Thyroid gland (tissue), 4 donors: Measurements from ENCODE around the gene SYT9. TPM values are rescaled to one million over a fixed set of nuclear protein-coding genes. Genes with fewer than 3 reads are reported as not detected.

ENCODE experiments used
- DNase-seq, 2 donors: peaks; one replicate each; pipeline ENCODE4 v3.0.0-alpha.2; 2019
- H3K27ac ChIP-seq, 3 donors: fragments of 200-600 bp; sonication (generic); 1 replicate in 2 of 3; 2 replicates in 1 of 3; pipeline ENCODE4 v1.5.1; 2016 to 2019; ENCODE audit warnings: mild to moderate bottlenecking in 1 of 3, moderate library complexity in 1 of 3
- H3K27me3 ChIP-seq: fragments of 200-600 bp; sonication (generic); one replicate; pipeline ENCODE4 v1.5.1; 2019
- H3K36me3 ChIP-seq, 2 donors: fragments of 200-600 bp; sonication (generic); one replicate each; pipeline ENCODE4 v1.5.1; 2016 to 2019
- H3K4me1 ChIP-seq, 2 donors: fragments of 200-600 bp; sonication (generic); one replicate each; pipeline ENCODE4 v1.5.1; 2017 to 2019
- H3K4me3 ChIP-seq, 3 donors: fragments of 200-600 bp; sonication (generic); replicated peaks in 1 of 3; 1 replicate in 2 of 3; 2 replicates in 1 of 3; pipeline ENCODE4 v1.5.1; 2016; ENCODE audit warnings: mild to moderate bottlenecking in 1 of 3
- H3K9me3 ChIP-seq: fragments of 200-600 bp; sonication (generic); one replicate; pipeline ENCODE4 v1.5.1; 2017
- POLR2A ChIP-seq, 2 donors: fragments of 450-650 bp; IDR thresholded peaks; one replicate each; pipeline ENCODE4 v1.6.1; 2017; ENCODE audit warnings: antibody characterized with exemption in 2 of 2, mild to moderate bottlenecking in 2 of 2, moderate library complexity in 1 of 2
- WGBS, 2 donors: methylation state at CpG; one replicate each; pipeline ENCODE4 v1.1.5; 2017; 5-methylcytosine and 5-hydroxymethylcytosine counted together
- intact Hi-C: fragments of 100-400 bp; cut with DNase I; formaldehyde crosslinking; loops from one replicate; pipeline ENCODE4 v1.15.1; 2023
- total RNA-seq, 4 donors: library from RNA; depleted of rRNA; stranded (reverse); fragments of >200 nt; gene quantifications; one replicate each; pipeline ENCODE4 v1.2.3, GENCODE V29; 2016
- TF ChIP-seq, protein P1 (sequence below), 6 experiments: fragments of 200-600 bp in 3 of 6; fragments of 450-650 bp in 3 of 6; sonication (generic) in 3 of 6; IDR thresholded peaks; one replicate each; pipeline ENCODE4 v1.5.1; 2016 to 2019; ENCODE audit warnings: antibody characterized with exemption in 6 of 6, mild to moderate bottlenecking in 2 of 6, inconsistent platforms in 1 of 6, moderate library complexity in 1 of 6

The SYT9 gene
- total RNA-seq, 4 donors from 2014 or later: 1.3 to 7.6 (median 4.2) TPM

GRCh38 chr11:7416080-7416479, 164.4 kb downstream of the SYT9 start:
- no peak for DNase-seq

DNA sequence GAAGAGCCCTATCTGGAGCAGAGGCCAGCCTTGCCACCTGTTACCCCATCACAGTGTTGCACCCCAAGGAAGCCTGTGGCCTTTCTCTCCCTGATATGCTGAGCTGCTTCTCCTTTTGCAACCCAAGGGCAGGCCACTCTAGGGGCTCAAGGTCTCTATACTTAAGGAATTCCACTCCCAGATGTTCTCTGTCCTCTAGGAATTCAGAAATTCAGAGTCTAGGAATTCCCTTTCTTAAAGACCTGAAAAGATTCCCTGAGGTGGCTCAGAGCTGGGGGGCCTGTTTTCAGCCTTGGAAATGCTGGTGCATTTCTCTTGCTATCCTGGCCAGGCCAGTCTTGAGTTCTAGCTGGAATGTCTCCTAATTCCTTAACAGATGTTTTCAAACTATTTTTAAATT, 165.6 kb downstream of the SYT9 start:
- H3K27me3 ChIP-seq: no peaks in the 10 kb centered on the region
- H3K27ac ChIP-seq: no peak overlapping the region
- H3K4me3 ChIP-seq: no peak overlapping the region
- no peaks in the 10 kb centered on the region for H3K4me1 ChIP-seq
- H3K36me3 ChIP-seq: no peaks in the 10 kb centered on the region
- intact Hi-C loops: no loop called here
- DNase-seq: no peak
- TF ChIP-seq POLR2A (IDR thresholded peaks at IDR 0.05): no peak
- TF ChIP-seq, protein P1, sequence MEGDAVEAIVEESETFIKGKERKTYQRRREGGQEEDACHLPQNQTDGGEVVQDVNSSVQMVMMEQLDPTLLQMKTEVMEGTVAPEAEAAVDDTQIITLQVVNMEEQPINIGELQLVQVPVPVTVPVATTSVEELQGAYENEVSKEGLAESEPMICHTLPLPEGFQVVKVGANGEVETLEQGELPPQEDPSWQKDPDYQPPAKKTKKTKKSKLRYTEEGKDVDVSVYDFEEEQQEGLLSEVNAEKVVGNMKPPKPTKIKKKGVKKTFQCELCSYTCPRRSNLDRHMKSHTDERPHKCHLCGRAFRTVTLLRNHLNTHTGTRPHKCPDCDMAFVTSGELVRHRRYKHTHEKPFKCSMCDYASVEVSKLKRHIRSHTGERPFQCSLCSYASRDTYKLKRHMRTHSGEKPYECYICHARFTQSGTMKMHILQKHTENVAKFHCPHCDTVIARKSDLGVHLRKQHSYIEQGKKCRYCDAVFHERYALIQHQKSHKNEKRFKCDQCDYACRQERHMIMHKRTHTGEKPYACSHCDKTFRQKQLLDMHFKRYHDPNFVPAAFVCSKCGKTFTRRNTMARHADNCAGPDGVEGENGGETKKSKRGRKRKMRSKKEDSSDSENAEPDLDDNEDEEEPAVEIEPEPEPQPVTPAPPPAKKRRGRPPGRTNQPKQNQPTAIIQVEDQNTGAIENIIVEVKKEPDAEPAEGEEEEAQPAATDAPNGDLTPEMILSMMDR (IDR thresholded peaks at IDR 0.05): no peak
- no peaks in the 10 kb centered on the region for H3K9me3 ChIP-seq

More at GRCh38 chr11:7416080-7416479, 164.4 kb downstream of the SYT9 start:
- Histone ChIP-seq H3K27me3 (no peaks in the 10 kb centered on the region), H3K4me3 (no peak overlapping the region), H3K36me3 (no peaks in the 10 kb centered on the region), H3K4me1 (no peaks in the 10 kb centered on the region), H3K27ac (no peak overlapping the region), H3K9me3 (no peaks in the 10 kb centered on the region)
- 47 to 64% methylated on average over 4 of the region's 4 CpGs for WGBS, 2 donors
- intact Hi-C loops: no loop called here
- no peak for TF ChIP-seq POLR2A (IDR thresholded peaks at IDR 0.05)
- TF ChIP-seq, protein P1 (IDR thresholded peaks at IDR 0.05): no peak

GRCh38 chr11:7418061-7418460, 166.4 kb downstream of the SYT9 start:
- no peaks in the 10 kb centered on the region for H3K9me3 ChIP-seq
- no peak overlapping the region for H3K4me3 ChIP-seq
- no peaks in the 10 kb centered on the region for H3K27me3 ChIP-seq
- intact Hi-C loops: no loop called here
- WGBS, 2 donors: 81 to 84% methylated on average over 3 of the region's 3 CpGs
- TF ChIP-seq, protein P1 (IDR thresholded peaks at IDR 0.05): no peak
- TF ChIP-seq POLR2A (IDR thresholded peaks at IDR 0.05): no peak
- no peak overlapping the region for H3K27ac ChIP-seq
- no peak for DNase-seq
- no peaks in the 10 kb centered on the region for H3K36me3 ChIP-seq
- H3K4me1 ChIP-seq: no peaks in the 10 kb centered on the region

- TF ChIP-seq POLR2A (IDR thresholded peaks at IDR 0.05): no peak
- no peaks in the 10 kb centered on the region for H3K9me3 ChIP-seq
- H3K36me3 ChIP-seq: no peaks in the 10 kb centered on the region
- intact Hi-C loops: no loop called here
- H3K27me3 ChIP-seq: no peaks in the 10 kb centered on the region
- no peak overlapping the region for H3K27ac ChIP-seq
- H3K4me1 ChIP-seq: no peaks in the 10 kb centered on the region
- WGBS, 2 donors: 51 to 75% methylated on average over 2 of the region's 2 CpGs
- H3K4me3 ChIP-seq: no peak overlapping the region
- DNase-seq: peak; percentile 18 to 30
Measured at GRCh38 chr11:7418906-7419305, 167.2 kb downstream of the SYT9 start.

- H3K4me1 ChIP-seq: no peaks in the 10 kb centered on the region
- 41 to 88% methylated on average over 1 of the region's 1 CpG for WGBS, 2 donors
- H3K27ac ChIP-seq: no peak overlapping the region
- no peaks in the 10 kb centered on the region for H3K36me3 ChIP-seq
- intact Hi-C loops: no loop called here
- no peaks in the 10 kb centered on the region for H3K27me3 ChIP-seq
- no peak overlapping the region for H3K4me3 ChIP-seq
- no peak for DNase-seq
- no peaks in the 10 kb centered on the region for H3K9me3 ChIP-seq
- TF ChIP-seq, protein P1 (IDR thresholded peaks at IDR 0.05): no peak
- TF ChIP-seq POLR2A (IDR thresholded peaks at IDR 0.05): no peak
Measured at GRCh38 chr11:7421136-7421535, 169.4 kb downstream of the SYT9 start.
